ENCODE data around the gene AREL1.

- no peak for TF ChIP-seq ZFP41 (tag by site-specific recombination; IDR thresholded peaks at IDR 0.05; ENCODE audit: borderline replicate concordance)
- no peak for TF ChIP-seq ZNF24 (tag by site-specific recombination; IDR thresholded peaks at IDR 0.05)
- TF ChIP-seq, protein P1, sequence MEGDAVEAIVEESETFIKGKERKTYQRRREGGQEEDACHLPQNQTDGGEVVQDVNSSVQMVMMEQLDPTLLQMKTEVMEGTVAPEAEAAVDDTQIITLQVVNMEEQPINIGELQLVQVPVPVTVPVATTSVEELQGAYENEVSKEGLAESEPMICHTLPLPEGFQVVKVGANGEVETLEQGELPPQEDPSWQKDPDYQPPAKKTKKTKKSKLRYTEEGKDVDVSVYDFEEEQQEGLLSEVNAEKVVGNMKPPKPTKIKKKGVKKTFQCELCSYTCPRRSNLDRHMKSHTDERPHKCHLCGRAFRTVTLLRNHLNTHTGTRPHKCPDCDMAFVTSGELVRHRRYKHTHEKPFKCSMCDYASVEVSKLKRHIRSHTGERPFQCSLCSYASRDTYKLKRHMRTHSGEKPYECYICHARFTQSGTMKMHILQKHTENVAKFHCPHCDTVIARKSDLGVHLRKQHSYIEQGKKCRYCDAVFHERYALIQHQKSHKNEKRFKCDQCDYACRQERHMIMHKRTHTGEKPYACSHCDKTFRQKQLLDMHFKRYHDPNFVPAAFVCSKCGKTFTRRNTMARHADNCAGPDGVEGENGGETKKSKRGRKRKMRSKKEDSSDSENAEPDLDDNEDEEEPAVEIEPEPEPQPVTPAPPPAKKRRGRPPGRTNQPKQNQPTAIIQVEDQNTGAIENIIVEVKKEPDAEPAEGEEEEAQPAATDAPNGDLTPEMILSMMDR (tag by site-specific recombination; IDR thresholded peaks at IDR 0.05) = no peak
- no peak for TF ChIP-seq SP3 (tag by site-specific recombination; IDR thresholded peaks at IDR 0.05)
- no peak for TF ChIP-seq ZNF280D (tag by site-specific recombination; IDR thresholded peaks at IDR 0.05)
- no peak for TF ChIP-seq ZBTB20 (tag by site-specific recombination; IDR thresholded peaks at IDR 0.05)
Observed at GRCh38 chr14:74684434-74684833, 28.4 kb downstream of the AREL1 start.
